Thyroid gland (tissue), 4 donors: ENCODE results near the gene CLDN5.

ENCODE experiments used
- POLR2A ChIP-seq, 2 donors: fragments of 450-650 bp; IDR thresholded peaks; one replicate each; pipeline ENCODE4 v1.6.1; 2017; ENCODE audit warnings: antibody characterized with exemption in 2 of 2, mild to moderate bottlenecking in 2 of 2, moderate library complexity in 1 of 2
- TF ChIP-seq, protein P1 (sequence below), 6 experiments: fragments of 200-600 bp in 3 of 6; fragments of 450-650 bp in 3 of 6; sonication (generic) in 3 of 6; IDR thresholded peaks; one replicate each; pipeline ENCODE4 v1.5.1; 2016 to 2019; ENCODE audit warnings: antibody characterized with exemption in 6 of 6, mild to moderate bottlenecking in 2 of 6, inconsistent platforms in 1 of 6, moderate library complexity in 1 of 6

DNA sequence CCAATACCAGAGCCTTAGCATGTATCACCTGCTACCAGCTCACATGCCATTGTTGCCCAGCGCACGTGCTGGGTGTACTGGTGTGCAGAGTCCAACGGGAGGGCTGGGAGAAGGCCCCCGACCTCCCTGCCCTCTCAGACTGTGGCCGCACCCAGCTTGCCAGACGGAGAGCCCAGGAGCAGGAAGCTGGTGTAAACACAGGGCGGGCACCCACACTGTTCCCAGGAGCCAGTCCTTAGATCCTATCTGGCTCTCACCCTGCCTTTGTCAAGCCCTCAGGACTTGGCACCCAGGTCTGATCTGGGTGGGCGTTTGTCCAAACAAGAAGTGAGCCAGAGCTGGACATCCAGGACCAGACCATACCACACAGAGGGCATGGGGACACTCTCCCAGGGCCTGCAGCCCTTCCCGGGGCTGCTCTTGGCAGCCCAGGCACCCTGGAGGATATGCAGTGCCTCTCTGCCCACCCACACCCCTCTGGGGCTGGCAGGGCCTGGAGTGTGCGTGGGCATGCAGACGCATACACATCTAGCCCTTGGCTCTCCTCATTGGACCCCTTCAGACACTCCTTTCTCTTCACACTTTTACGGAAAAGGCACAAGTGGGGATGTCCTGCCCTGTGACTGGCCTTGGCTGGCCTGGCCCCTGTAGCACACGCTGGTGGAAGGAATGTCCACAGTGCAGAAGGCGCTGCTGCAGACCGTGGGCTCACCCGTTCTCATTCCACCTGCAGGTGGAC lies 19.9 kb upstream of the CLDN5 start:
- TF ChIP-seq, protein P1, sequence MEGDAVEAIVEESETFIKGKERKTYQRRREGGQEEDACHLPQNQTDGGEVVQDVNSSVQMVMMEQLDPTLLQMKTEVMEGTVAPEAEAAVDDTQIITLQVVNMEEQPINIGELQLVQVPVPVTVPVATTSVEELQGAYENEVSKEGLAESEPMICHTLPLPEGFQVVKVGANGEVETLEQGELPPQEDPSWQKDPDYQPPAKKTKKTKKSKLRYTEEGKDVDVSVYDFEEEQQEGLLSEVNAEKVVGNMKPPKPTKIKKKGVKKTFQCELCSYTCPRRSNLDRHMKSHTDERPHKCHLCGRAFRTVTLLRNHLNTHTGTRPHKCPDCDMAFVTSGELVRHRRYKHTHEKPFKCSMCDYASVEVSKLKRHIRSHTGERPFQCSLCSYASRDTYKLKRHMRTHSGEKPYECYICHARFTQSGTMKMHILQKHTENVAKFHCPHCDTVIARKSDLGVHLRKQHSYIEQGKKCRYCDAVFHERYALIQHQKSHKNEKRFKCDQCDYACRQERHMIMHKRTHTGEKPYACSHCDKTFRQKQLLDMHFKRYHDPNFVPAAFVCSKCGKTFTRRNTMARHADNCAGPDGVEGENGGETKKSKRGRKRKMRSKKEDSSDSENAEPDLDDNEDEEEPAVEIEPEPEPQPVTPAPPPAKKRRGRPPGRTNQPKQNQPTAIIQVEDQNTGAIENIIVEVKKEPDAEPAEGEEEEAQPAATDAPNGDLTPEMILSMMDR (IDR thresholded peaks at IDR 0.05), result no peak
- no peak for TF ChIP-seq POLR2A (IDR thresholded peaks at IDR 0.05)
